Measurements from ENCODE around the gene DNAJB5. TPM values are rescaled to one million over a fixed set of nuclear protein-coding genes. Genes with fewer than 3 reads are reported as not detected.
A peak's percentile ranks its signal among the peaks of the same experiment; 100 is the strongest.

Gene DNAJB5
- total and polyA plus RNA-seq, 2 experiments from 2014 or later = 24.6 to 39.0 TPM

DNA sequence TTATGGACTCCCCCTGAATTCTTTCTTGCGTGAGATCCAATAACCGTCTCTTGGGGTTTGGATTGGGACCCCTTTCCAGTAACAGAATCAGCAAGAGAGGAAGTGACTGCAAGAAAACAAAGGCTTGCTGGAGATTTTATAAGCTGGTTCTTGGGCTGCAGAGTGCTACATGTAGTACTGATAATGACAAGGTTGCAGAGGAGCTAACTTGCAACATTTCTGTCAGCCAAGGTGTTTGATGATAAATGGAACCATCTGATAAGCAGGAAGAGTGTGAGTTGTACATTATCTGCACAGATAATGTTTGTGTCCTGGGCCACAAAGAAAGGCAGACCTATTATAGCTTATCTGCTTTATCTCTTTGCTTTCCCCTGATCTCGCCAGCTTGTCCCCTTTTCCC lies 37.1 kb downstream of the DNAJB5 start:
- TF ChIP-seq, protein P1, sequence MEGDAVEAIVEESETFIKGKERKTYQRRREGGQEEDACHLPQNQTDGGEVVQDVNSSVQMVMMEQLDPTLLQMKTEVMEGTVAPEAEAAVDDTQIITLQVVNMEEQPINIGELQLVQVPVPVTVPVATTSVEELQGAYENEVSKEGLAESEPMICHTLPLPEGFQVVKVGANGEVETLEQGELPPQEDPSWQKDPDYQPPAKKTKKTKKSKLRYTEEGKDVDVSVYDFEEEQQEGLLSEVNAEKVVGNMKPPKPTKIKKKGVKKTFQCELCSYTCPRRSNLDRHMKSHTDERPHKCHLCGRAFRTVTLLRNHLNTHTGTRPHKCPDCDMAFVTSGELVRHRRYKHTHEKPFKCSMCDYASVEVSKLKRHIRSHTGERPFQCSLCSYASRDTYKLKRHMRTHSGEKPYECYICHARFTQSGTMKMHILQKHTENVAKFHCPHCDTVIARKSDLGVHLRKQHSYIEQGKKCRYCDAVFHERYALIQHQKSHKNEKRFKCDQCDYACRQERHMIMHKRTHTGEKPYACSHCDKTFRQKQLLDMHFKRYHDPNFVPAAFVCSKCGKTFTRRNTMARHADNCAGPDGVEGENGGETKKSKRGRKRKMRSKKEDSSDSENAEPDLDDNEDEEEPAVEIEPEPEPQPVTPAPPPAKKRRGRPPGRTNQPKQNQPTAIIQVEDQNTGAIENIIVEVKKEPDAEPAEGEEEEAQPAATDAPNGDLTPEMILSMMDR (IDR thresholded peaks at IDR 0.05; ENCODE audit: low read depth, low read length) = no peak
- no peaks in the 10 kb centered on the region for H3K9me3 ChIP-seq (ENCODE audit: low read depth)
- H3K4me1 ChIP-seq (ENCODE audit: low read depth) = peaks cover 16% of the 10 kb centered on the region
- peak overlapping the region; percentile 54 for H3K27ac ChIP-seq
- peak in 1 of 2 donors; percentile 33 for DNase-seq (ENCODE audit: low read depth in 1 of 2, low spot score in 1 of 2)
- H3K27me3 ChIP-seq = no peaks in the 10 kb centered on the region
- H3K36me3 ChIP-seq = no peaks in the 10 kb centered on the region
- no peak overlapping the region for H3K4me3 ChIP-seq

DNA sequence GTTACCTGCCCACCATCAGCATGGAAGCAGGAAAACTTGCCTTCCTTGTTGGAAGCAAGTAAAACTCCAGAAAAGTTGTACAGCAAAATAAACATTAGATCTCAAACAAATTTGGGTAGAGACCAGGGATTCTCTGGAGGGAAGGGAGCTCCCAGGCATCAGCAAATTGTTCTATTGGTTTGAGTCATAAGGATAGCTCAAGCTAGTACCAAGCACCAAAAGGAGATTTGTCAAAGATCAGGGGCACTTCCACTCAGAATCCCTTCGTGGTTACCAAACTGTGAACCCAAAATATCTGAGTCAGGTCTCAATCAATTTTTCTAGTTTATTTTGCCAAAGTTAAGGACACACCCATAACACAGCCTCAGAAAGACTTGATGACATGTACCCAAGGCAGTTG lies 37.8 kb downstream of the DNAJB5 start:
- H3K9me3 ChIP-seq (ENCODE audit: low read depth) = no peaks in the 10 kb centered on the region
- TF ChIP-seq, protein P1 (IDR thresholded peaks at IDR 0.05; ENCODE audit: low read depth, low read length) = no peak
- H3K27me3 ChIP-seq = no peaks in the 10 kb centered on the region
- no peak for DNase-seq (ENCODE audit: low read depth in 1 of 2, low spot score in 1 of 2)
- H3K36me3 ChIP-seq = peaks cover 2% of the 10 kb centered on the region
- H3K27ac ChIP-seq = peak overlapping the region; percentile 18
- no peak overlapping the region for H3K4me3 ChIP-seq
- peaks cover 15% of the 10 kb centered on the region for H3K4me1 ChIP-seq (ENCODE audit: low read depth)

GRCh38 chr9:35027860-35028259 lies 38.3 kb downstream of the DNAJB5 start:
- Histone ChIP-seq H3K27me3 (no peaks in the 10 kb centered on the region), H3K4me3 (no peak overlapping the region), H3K27ac (no peak overlapping the region), H3K4me1 (ENCODE audit: low read depth) (peaks cover 15% of the 10 kb centered on the region), H3K9me3 (ENCODE audit: low read depth) (no peaks in the 10 kb centered on the region), H3K36me3 (peaks cover 4% of the 10 kb centered on the region)
- no peak for DNase-seq (ENCODE audit: low read depth in 1 of 2, low spot score in 1 of 2)
- TF ChIP-seq, protein P1 (IDR thresholded peaks at IDR 0.05; ENCODE audit: low read depth, low read length) = no peak

- Histone ChIP-seq H3K4me3 (no peak overlapping the region), H3K4me1 (ENCODE audit: low read depth) (peaks cover 15% of the 10 kb centered on the region), H3K27ac (no peak overlapping the region), H3K36me3 (peaks cover 4% of the 10 kb centered on the region), H3K9me3 (ENCODE audit: low read depth) (no peaks in the 10 kb centered on the region), H3K27me3 (no peaks in the 10 kb centered on the region)
- TF ChIP-seq, protein P1 (IDR thresholded peaks at IDR 0.05; ENCODE audit: low read depth, low read length) = no peak
- DNase-seq (ENCODE audit: low read depth in 1 of 2, low spot score in 1 of 2) = no peak
These were observed 38.8 kb downstream of the DNAJB5 start for GRCh38 chr9:35028341-35028740.

DNA sequence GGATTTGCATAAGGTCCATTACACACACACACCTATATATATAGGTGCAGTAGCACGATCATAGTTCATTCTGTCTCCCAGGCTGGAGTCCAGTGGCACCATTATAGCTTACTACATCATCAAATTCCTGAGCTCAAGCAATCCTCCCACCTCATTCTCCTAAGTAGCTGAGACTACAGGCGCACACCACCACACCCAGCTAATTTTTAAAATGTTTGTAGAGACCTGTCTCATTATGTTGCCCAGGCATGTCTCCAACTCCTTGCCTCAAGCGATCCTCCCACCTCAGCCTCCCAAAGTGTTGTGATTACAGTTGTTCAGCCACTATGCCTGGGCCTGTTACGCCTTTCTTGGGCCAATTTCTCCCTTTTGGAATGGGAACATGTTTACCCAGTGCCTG lies 39.7 kb downstream of the DNAJB5 start:
- H3K9me3 ChIP-seq (ENCODE audit: low read depth) = no peaks in the 10 kb centered on the region
- no peak overlapping the region for H3K27ac ChIP-seq
- no peak overlapping the region for H3K4me3 ChIP-seq
- H3K4me1 ChIP-seq (ENCODE audit: low read depth) = peaks cover 15% of the 10 kb centered on the region
- DNase-seq (ENCODE audit: low read depth in 1 of 2, low spot score in 1 of 2) = no peak
- no peaks in the 10 kb centered on the region for H3K27me3 ChIP-seq
- H3K36me3 ChIP-seq = peaks cover 4% of the 10 kb centered on the region
- TF ChIP-seq, protein P1 (IDR thresholded peaks at IDR 0.05; ENCODE audit: low read depth, low read length) = no peak

- Histone ChIP-seq H3K9me3 (ENCODE audit: low read depth) (no peaks in the 10 kb centered on the region), H3K27me3 (no peaks in the 10 kb centered on the region), H3K36me3 (peaks cover 4% of the 10 kb centered on the region), H3K27ac (no peak overlapping the region), H3K4me1 (ENCODE audit: low read depth) (peaks cover 15% of the 10 kb centered on the region), H3K4me3 (no peak overlapping the region)
- TF ChIP-seq, protein P1 (IDR thresholded peaks at IDR 0.05; ENCODE audit: low read depth, low read length) = no peak
- DNase-seq (ENCODE audit: low read depth in 1 of 2, low spot score in 1 of 2) = peak in 1 of 2 donors; percentile 26
These were observed 40.3 kb downstream of the DNAJB5 start for GRCh38 chr9:35029852-35030251.

All from cardiac muscle cell (in vitro differentiated cells and primary cell).